22Rv1 (cell line): ENCODE measurements around the gene CDIP1.

Source experiments
- CTCF ChIP-seq: fragments of 450-650 bp; IDR thresholded peaks from 2 replicates; pipeline ENCODE4 v1.5.1; 2017; ENCODE audit warnings: mild to moderate bottlenecking
- ZFX ChIP-seq: fragments of 450-650 bp; IDR thresholded peaks from 2 replicates; pipeline ENCODE4 v1.6.1; 2017; ENCODE audit warnings: antibody characterized with exemption, borderline replicate concordance

- TF ChIP-seq CTCF (no peak), ZFX (no peak)
Observed at GRCh38 chr16:4529085-4530060, 9.2 kb downstream of the CDIP1 start.
